Measurements from ENCODE around the gene DPP9.
A peak's percentile ranks its signal among the peaks of the same experiment; 100 is the strongest.
"Not testable (repeated sequence)": the region's sequence is repeated elsewhere in the genome, so short reads cannot be mapped to it uniquely, and the experiment has no call there.

DPP9 gene

GRCh38 chr19:4738734-4739133, 15.1 kb upstream of the DPP9 start:
- no peak for DNase-seq

DNA sequence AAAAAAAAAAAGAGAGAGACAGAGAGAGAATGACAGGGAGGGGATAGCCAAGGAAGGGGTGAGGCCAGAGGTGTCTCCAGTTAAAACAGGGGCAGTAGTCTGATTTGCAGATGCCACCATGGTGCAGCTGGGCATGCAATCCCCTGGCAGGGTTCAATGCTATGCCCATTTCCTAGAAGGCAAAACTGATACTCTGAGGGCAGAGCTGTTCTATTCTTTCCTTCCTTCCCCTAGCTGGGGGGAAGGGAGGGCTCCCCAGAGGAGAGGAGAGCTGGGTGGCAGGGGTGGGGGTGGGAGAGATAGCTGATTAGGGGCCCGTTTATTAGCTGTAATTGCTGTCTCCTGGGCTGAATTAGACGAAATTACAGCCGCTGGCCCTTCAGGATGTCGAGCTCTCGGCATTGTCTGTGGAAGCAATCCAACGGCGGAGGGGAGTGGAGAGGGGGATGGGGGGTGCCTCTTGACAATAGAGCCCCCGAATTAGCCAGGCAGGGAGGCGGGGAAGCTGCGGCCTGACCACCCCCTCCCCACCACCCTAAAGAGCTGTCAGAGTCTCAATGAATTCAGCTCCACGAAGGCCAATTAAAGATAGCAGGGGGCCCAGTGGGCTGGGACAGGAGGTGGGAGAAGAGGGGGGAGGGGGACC, 14.4 kb upstream of the DPP9 start:
- no peak for DNase-seq

- no peak for DNase-seq
These were observed 10.2 kb upstream of the DPP9 start for GRCh38 chr19:4733755-4734345.

- peak; percentile 26 to 65 (median 40) for DNase-seq
These were observed 9.1 kb upstream of the DPP9 start for GRCh38 chr19:4732680-4733114.

DNA sequence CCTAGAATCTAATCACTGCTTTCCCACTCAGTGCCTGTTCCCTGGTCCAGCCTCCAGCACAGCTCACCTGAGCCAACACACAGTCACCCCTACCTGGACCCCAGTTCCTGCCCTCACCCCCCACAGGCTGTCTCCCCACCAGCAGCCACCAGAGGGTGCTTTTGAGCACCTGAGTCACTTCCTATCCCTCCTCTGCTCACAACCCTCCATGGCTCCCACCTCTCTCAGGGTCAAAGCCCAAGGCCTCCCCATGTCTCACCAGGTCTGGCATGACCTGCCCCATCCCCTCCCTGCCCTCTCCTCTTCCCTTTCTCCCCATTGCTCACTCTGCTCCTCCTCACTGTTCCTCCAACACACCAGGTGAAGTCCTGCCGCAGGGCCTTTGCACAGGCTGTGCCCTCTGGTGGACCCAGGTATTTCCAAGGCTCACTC, 7.1 kb upstream of the DPP9 start:
- peak; percentile 19 to 68 (median 50) for DNase-seq

DNA sequence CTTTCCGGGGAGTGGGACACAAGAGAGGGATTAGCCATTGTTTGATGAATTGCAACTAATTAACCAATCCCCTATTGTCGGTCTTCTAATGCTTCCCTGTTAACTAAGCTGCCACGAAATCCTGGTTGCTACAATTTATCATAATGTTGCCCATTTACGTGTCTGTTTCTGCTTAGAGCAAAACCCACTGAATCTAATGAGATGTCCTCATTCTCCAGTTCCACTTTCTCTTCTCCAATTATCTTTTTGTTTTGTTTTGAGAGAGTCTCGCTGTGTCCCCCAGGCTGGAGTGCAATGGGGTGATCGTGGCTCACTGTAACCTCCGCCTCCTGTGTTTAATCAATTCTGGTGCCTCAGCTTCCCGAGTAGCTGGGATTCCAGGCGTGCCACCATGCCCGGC, 5.2 kb upstream of the DPP9 start:
- DNase-seq, result no peak

- peak in 2 of 6 experiments; percentile 27 to 41 for DNase-seq
These were observed 709 bp downstream of the DPP9 start for GRCh38 chr19:4722671-4723594.

- no peak for DNase-seq
These were observed 2.4 kb downstream of the DPP9 start for GRCh38 chr19:4721196-4721595.

DNA sequence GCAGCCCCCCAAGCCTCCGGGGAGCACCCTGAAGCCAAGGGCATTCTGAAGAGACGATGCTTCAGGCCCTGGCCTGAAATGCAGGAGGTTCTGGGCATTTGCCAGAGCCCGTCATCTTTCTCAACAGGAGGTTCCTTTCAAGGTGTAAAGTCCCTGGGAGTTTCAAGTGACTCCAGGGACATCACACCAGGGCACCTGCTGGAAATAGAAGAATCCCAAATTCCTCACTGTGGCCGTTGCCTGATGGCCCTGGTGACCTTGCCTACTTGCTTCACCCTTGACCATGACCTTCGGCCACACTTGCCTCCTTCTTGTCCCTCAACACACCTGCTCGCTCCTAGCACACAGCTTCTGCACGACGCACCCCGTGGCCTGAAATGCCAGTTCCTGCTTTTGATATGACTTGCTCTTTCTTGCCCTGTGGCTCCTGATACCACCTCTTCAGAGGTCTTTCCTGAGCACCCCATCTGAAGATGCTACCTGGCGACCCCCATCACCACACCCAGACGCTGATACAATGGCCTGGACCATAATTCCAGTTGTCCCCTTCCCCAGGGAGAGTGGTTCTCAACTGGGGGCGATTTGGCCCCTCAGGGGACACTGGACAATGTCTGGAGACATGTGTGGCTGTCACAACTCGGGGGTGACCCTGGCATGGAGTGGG, 3.5 kb downstream of the DPP9 start:
- DNase-seq, result no peak

- DNase-seq, result no peak
These were observed 4.2 kb downstream of the DPP9 start for GRCh38 chr19:4719499-4719866.

- no peak for DNase-seq
These were observed 5.5 kb downstream of the DPP9 start for GRCh38 chr19:4717966-4718701.

DNA sequence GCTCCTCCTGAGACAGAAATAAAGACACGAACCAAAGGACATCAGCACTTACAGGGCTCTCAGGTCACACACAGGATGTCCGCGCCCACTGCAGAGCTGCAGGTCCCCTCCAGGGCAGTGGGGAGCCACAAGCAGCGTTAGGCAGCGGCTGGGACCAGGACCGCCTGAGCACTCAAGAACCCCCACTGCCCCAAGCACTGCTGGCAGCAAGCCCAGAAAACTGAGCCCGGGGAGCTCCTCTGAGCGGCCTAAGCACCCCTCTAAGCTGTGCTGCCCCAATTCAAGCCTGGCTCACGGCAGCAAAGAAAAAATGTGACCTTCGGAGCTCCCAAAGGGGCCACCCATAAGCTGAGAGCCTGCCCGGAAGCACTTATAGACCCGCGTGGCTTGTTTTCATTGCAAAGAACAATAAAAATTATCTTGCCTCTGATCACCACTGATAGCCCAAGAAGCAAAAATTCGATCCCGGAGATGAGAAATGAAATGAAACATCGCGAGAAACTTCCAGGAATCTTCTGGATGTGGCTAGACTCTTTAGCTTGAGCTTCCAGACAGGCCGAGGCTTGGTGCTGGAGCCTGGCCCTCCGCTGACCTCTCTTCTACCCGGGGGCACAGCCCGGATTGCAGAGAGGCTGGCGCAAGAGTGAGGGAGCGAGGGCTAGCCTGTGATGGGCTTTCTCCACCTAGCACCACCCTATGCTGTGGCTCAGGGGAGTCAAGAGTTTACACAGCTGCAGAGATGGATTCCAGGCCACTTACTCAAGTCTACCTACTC, 6.3 kb downstream of the DPP9 start:
- DNase-seq, result no peak

GRCh38 chr19:4715529-4716221, 8.0 kb downstream of the DPP9 start:
- DNase-seq, result no peak

- DNase-seq, result not testable (repeated sequence)
These were observed 8.5 kb downstream of the DPP9 start for GRCh38 chr19:4715178-4715528.

GRCh38 chr19:4714016-4714415, 9.6 kb downstream of the DPP9 start:
- DNase-seq, result no peak

DNA sequence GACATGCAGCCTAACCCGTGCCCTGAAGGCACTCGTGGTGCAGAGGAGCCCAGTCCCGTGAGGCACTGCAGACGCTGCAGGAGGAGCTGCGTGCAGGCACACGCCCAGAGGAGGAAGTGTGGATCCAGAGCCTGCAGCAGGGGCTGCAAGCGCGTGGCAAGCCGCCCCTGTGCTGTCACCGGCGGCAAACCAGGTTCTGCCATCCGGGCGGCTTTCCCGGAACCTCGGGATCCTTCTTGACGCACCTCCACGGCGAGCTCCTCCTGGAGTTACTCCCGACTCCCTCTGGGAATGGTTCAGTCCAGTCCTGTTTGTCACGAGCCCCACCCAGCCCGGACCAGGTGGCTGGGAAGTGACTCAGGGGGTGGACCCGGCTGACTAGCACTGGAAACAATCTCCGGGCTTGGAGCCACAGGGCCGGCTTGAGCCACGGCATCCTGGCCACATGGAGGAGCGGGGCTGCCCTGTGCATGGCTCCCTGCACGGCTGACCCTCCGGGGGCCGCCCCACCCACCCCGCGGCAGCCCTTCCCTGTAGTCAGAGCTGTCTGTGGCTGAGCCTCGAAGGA, 10.2 kb downstream of the DPP9 start:
- no peak for DNase-seq

GRCh38 chr19:4712771-4713170, 10.9 kb downstream of the DPP9 start:
- DNase-seq, result no peak

DNA sequence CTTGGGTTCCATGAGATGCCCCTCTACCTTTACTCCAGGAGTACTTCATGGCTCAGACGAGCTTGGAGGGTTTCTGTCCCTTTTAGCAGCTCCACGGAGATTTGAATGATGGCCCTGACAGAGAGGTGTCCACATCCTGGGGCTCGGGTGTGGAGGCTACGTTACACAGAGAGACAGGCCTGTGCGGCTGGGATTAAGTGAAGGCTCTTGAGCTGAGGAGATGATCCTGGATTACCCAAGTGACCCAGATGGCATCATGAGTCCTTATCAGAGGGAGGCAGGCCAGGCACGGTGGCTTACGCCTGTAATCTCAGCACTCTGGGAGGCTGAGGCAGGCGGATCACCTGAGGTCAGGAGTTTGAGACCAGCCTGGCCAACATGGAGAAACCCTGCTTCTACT, 12.4 kb downstream of the DPP9 start:
- no peak for DNase-seq

GRCh38 chr19:4710281-4710600, 13.4 kb downstream of the DPP9 start:
- DNase-seq, result no peak

DNA sequence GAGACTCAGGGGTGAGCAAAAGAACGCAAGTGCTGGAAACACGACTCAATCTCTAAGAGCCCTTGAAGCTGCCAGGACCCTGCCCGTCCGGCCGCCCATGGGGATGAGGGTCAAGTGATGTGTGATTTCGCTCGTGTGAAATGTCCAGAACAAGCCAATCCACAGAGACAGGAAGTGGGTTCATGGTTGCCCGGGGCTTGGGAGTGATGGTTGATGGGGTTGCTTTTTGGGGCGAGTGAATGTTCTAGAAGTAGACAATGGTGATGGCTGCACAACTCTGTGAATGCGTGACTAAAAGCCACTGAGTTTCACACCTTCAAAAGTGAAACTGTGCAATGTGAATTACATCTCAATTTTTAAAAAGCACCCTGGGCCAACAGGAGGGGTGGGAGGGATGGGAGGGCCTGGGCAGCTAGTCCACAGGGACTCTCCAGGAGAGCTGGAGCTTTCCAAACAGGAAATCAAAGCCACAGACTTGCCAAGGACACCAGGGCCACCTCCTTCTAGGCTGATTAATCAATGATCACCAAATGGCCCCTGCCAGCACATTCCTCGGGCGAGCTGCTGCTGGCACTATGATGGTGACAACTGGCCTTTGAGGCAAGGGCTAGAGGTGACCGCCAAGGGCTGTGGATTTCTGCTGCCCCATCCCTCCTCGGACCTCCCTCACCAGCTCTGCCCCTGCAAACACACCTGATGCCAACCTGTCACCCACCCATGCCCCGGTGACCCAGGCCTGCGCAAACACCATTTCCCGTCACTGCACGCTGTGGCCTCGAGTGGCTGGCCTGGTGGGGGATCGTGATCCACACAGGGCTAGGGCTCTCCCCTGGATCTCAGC, 14.0 kb downstream of the DPP9 start:
- no peak for DNase-seq
